Activated CD4-positive, alpha-beta T cell treated with anti-CD3 and anti-CD28 coated beads, Interleukin-2, amount 10 ng/mL, durations not matched to agents 24 days and 14 days (primary cell): ENCODE measurements around the gene NISCH. TPM values are rescaled to one million over a fixed set of nuclear protein-coding genes. Genes with fewer than 3 reads are reported as not detected.

Experiments
- DNase-seq: peaks from one replicate; pipeline ENCODE4 v3.0.0; 2022
- H3K27ac Mint-ChIP-seq: one replicate; pipeline ENCODE4 v1.8.0; 2022; ENCODE audit warnings: mild to moderate bottlenecking, mixed read lengths
- H3K27me3 Mint-ChIP-seq: one replicate; pipeline ENCODE4 v1.8.0; 2022; ENCODE audit warnings: mixed read lengths
- H3K36me3 Mint-ChIP-seq: one replicate; pipeline ENCODE4 v1.8.0; 2022; ENCODE audit warnings: low read depth, mild to moderate bottlenecking, mixed read lengths
- H3K4me1 Mint-ChIP-seq: one replicate; pipeline ENCODE4 v1.8.0; 2021; ENCODE audit warnings: mixed read lengths
- H3K4me3 Mint-ChIP-seq: one replicate; pipeline ENCODE4 v1.8.0; 2022; ENCODE audit warnings: mild to moderate bottlenecking, moderate library complexity, mixed read lengths
- H3K9me3 Mint-ChIP-seq: one replicate; pipeline ENCODE4 v1.8.0; 2021; ENCODE audit warnings: mixed read lengths
- intact Hi-C: fragments of 100-400 bp; cut with micrococcal nuclease; formaldehyde crosslinking; loops from one replicate; pipeline ENCODE4 v1.15.1; 2023
- total RNA-seq: library from RNA; stranded (reverse); gene quantifications from 2 replicates; pipeline ENCODE4 v1.2.3, GENCODE V29; 2022

The NISCH gene
- total RNA-seq, 1 donor from 2014 or later: 72.6 TPM

GRCh38 chr3:52490035-52490938 is 34.9 kb downstream of the NISCH start:
- intact Hi-C loops: no loop called here
- Mint-ChIP-seq H3K36me3 (peaks cover 33% of the 10 kb centered on the region), H3K4me1 (no peaks in the 10 kb centered on the region), H3K9me3 (no peaks in the 10 kb centered on the region), H3K27me3 (no peaks in the 10 kb centered on the region), H3K27ac (no peak overlapping the region), H3K4me3 (no peak overlapping the region)
- no peak for DNase-seq

GRCh38 chr3:52490939-52491526 is 35.6 kb downstream of the NISCH start:
- H3K9me3 Mint-ChIP-seq: no peaks in the 10 kb centered on the region
- H3K27me3 Mint-ChIP-seq: no peaks in the 10 kb centered on the region
- peaks cover 32% of the 10 kb centered on the region for H3K36me3 Mint-ChIP-seq
- DNase-seq: no peak
- H3K4me3 Mint-ChIP-seq: no peak overlapping the region
- no peak overlapping the region for H3K27ac Mint-ChIP-seq
- intact Hi-C loops: no loop called here
- H3K4me1 Mint-ChIP-seq: no peaks in the 10 kb centered on the region

GRCh38 chr3:52492059-52492458 is 36.7 kb downstream of the NISCH start:
- no peak for DNase-seq
- H3K4me1 Mint-ChIP-seq: no peaks in the 10 kb centered on the region
- no peak overlapping the region for H3K27ac Mint-ChIP-seq
- H3K9me3 Mint-ChIP-seq: no peaks in the 10 kb centered on the region
- H3K36me3 Mint-ChIP-seq: peaks cover 27% of the 10 kb centered on the region
- no peaks in the 10 kb centered on the region for H3K27me3 Mint-ChIP-seq
- H3K4me3 Mint-ChIP-seq: no peak overlapping the region
- intact Hi-C loops: no loop called here

- H3K9me3 Mint-ChIP-seq: no peaks in the 10 kb centered on the region
- DNase-seq: no peak
- no peaks in the 10 kb centered on the region for H3K4me1 Mint-ChIP-seq
- no peaks in the 10 kb centered on the region for H3K27me3 Mint-ChIP-seq
- H3K27ac Mint-ChIP-seq: no peak overlapping the region
- H3K36me3 Mint-ChIP-seq: peaks cover 19% of the 10 kb centered on the region
- H3K4me3 Mint-ChIP-seq: no peak overlapping the region
- intact Hi-C loops: no loop called here
Observed at GRCh38 chr3:52493232-52494017, 38.0 kb downstream of the NISCH start.

- no peaks in the 10 kb centered on the region for H3K4me1 Mint-ChIP-seq
- H3K9me3 Mint-ChIP-seq: no peaks in the 10 kb centered on the region
- no peaks in the 10 kb centered on the region for H3K27me3 Mint-ChIP-seq
- H3K27ac Mint-ChIP-seq: no peak overlapping the region
- intact Hi-C loops: no loop called here
- no peak for DNase-seq
- H3K36me3 Mint-ChIP-seq: peaks cover 16% of the 10 kb centered on the region
- no peak overlapping the region for H3K4me3 Mint-ChIP-seq
Observed at GRCh38 chr3:52494445-52494844, 39.0 kb downstream of the NISCH start.

GRCh38 chr3:52494886-52495495 is 39.6 kb downstream of the NISCH start, which contains the start of gene STAB1:
Gene STAB1, plus strand, starts transcription at chr3:52495338. Its CDS starts 76 bp downstream, at chr3:52495414.
- DNase-seq: no peak
- intact Hi-C loops: no loop called here

GRCh38 chr3:52495777-52496602 is 40.6 kb downstream of the NISCH start:
- intact Hi-C loops: no loop called here
- no peaks in the 10 kb centered on the region for H3K27me3 Mint-ChIP-seq
- peaks cover 13% of the 10 kb centered on the region for H3K36me3 Mint-ChIP-seq
- H3K9me3 Mint-ChIP-seq: no peaks in the 10 kb centered on the region
- H3K4me3 Mint-ChIP-seq: no peak overlapping the region
- DNase-seq: no peak
- H3K4me1 Mint-ChIP-seq: no peaks in the 10 kb centered on the region
- H3K27ac Mint-ChIP-seq: no peak overlapping the region

More at GRCh38 chr3:52494886-52495495, 39.6 kb downstream of the NISCH start, which contains the start of gene STAB1:
- Mint-ChIP-seq H3K27ac (no peak within 1 kb of the TSS), H3K9me3 (no peaks in the 10 kb centered on the region), H3K27me3 (no peaks in the 10 kb centered on the region), H3K4me1 (no peaks in the 10 kb centered on the region), H3K4me3 (no peak within 1 kb of the TSS), H3K36me3 (peaks cover 16% of the 10 kb centered on the region)

- Mint-ChIP-seq H3K27me3 (no peaks in the 10 kb centered on the region), H3K4me3 (no peak overlapping the region), H3K9me3 (no peaks in the 10 kb centered on the region), H3K4me1 (no peaks in the 10 kb centered on the region), H3K36me3 (no peaks in the 10 kb centered on the region), H3K27ac (no peak overlapping the region)
- intact Hi-C loops: no loop called here
- no peak for DNase-seq
Observed at GRCh38 chr3:52498137-52499054, 43.0 kb downstream of the NISCH start.

- H3K27me3 Mint-ChIP-seq: no peaks in the 10 kb centered on the region
- intact Hi-C loops: no loop called here
- H3K4me3 Mint-ChIP-seq: no peak overlapping the region
- H3K4me1 Mint-ChIP-seq: no peaks in the 10 kb centered on the region
- no peak for DNase-seq
- H3K9me3 Mint-ChIP-seq: no peaks in the 10 kb centered on the region
- no peak overlapping the region for H3K27ac Mint-ChIP-seq
- no peaks in the 10 kb centered on the region for H3K36me3 Mint-ChIP-seq
Observed at GRCh38 chr3:52501046-52501445, 45.6 kb downstream of the NISCH start.

- DNase-seq: no peak
- no peaks in the 10 kb centered on the region for H3K9me3 Mint-ChIP-seq
- intact Hi-C loops: no loop called here
- no peaks in the 10 kb centered on the region for H3K4me1 Mint-ChIP-seq
- H3K27ac Mint-ChIP-seq: no peak overlapping the region
- no peaks in the 10 kb centered on the region for H3K36me3 Mint-ChIP-seq
- H3K4me3 Mint-ChIP-seq: no peak overlapping the region
- H3K27me3 Mint-ChIP-seq: no peaks in the 10 kb centered on the region
Observed at GRCh38 chr3:52502001-52502400, 46.6 kb downstream of the NISCH start.

GRCh38 chr3:52502808-52503350 is 47.5 kb downstream of the NISCH start:
- Mint-ChIP-seq H3K36me3 (no peaks in the 10 kb centered on the region), H3K4me1 (no peaks in the 10 kb centered on the region), H3K9me3 (no peaks in the 10 kb centered on the region), H3K4me3 (no peak overlapping the region), H3K27ac (no peak overlapping the region), H3K27me3 (no peaks in the 10 kb centered on the region)
- intact Hi-C loops: no loop called here
- no peak for DNase-seq

GRCh38 chr3:52503788-52504424 is 48.5 kb downstream of the NISCH start:
- Mint-ChIP-seq H3K27me3 (no peaks in the 10 kb centered on the region), H3K27ac (no peak overlapping the region), H3K4me3 (no peak overlapping the region), H3K4me1 (no peaks in the 10 kb centered on the region), H3K9me3 (no peaks in the 10 kb centered on the region), H3K36me3 (no peaks in the 10 kb centered on the region)
- no peak for DNase-seq
- intact Hi-C loops: no loop called here
